ENCODE results near the gene GDF15.
A peak's percentile ranks its signal among the peaks of the same experiment; 100 is the strongest.

Gene GDF15

GRCh38 chr19:18432275-18433014 is 46.5 kb downstream of the GDF15 start:
- DNase-seq = no peak

- DNase-seq = peak; percentile 34
Observed at GRCh38 chr19:18433015-18433691, 47.2 kb downstream of the GDF15 start.

- DNase-seq = no peak
Observed at GRCh38 chr19:18433735-18434398, 47.9 kb downstream of the GDF15 start.

- DNase-seq = no peak
Observed at GRCh38 chr19:18434411-18435175, 48.6 kb downstream of the GDF15 start.

- DNase-seq = no peak
Observed at GRCh38 chr19:18435178-18435841, 49.4 kb downstream of the GDF15 start.

- DNase-seq = no peak
Observed at GRCh38 chr19:18435842-18436670, 50.1 kb downstream of the GDF15 start.

GRCh38 chr19:18436671-18437490 is 50.9 kb downstream of the GDF15 start:
- peak; percentile 58 for DNase-seq

- DNase-seq = peak; percentile 33
Observed at GRCh38 chr19:18437491-18438330, 51.8 kb downstream of the GDF15 start, which contains the start of gene ISYNA1. Gene ISYNA1, minus strand, starts transcription at chr19:18438133. Its CDS starts 154 bp downstream, at chr19:18437979.

GRCh38 chr19:18438331-18439024 is 52.5 kb downstream of the GDF15 start:
- DNase-seq = no peak

Data from NCI-H1092 (cell line).